Right atrium auricular region (tissue), 2 donors: ENCODE data around the gene FFAR1. TPM values are rescaled to one million over a fixed set of nuclear protein-coding genes. Genes with fewer than 3 reads are reported as not detected.
"Not testable (repeated sequence)": the region's sequence is repeated elsewhere in the genome, so short reads cannot be mapped to it uniquely, and the experiment has no call there.

Experiments
- DNase-seq: peaks from one replicate; pipeline ENCODE4 v3.0.0-alpha.2; 2019; ENCODE audit warnings: low spot score
- H3K27ac ChIP-seq, 2 donors: fragments of 200-600 bp; sonication (generic); 1 replicate in 1 of 2; 2 replicates in 1 of 2; pipeline ENCODE4 v1.5.1; 2016 to 2019
- H3K27me3 ChIP-seq, 2 donors: fragments of 200-600 bp; sonication (generic); one replicate each; pipeline versions ENCODE4 v1.5.1 to v1.6.0; 2017 to 2019
- H3K36me3 ChIP-seq: fragments of 200-600 bp; sonication (generic); one replicate; pipeline ENCODE4 v1.5.1; 2016
- H3K4me1 ChIP-seq, 2 donors: fragments of 200-600 bp; sonication (generic); one replicate each; pipeline versions ENCODE4 v1.5.1 to v1.6.0; 2017 to 2019
- H3K4me3 ChIP-seq, 2 donors: fragments of 200-600 bp; sonication (generic); 1 replicate in 1 of 2; 2 replicates in 1 of 2; pipeline ENCODE4 v1.5.1; 2017 to 2019; ENCODE audit warnings: mild to moderate bottlenecking in 1 of 2, moderate library complexity in 1 of 2
- H3K9me3 ChIP-seq, 2 donors: fragments of 200-600 bp; sonication (generic); one replicate each; pipeline ENCODE4 v1.5.1; 2019
- CTCF ChIP-seq, 2 donors: fragments of 200-600 bp; sonication (generic); IDR thresholded peaks; one replicate each; pipeline ENCODE4 v1.5.1; 2019; ENCODE audit warnings: antibody characterized with exemption in 2 of 2
- total RNA-seq, 2 donors: library from RNA; depleted of rRNA; stranded (reverse); fragments of >200 nt; gene quantifications; one replicate each; pipeline ENCODE4 v1.1.0, GENCODE V29; 2016

The FFAR1 gene
- total RNA-seq, 2 donors from 2014 or later = not detected

GRCh38 chr19:35354898-35355297 lies 7.2 kb downstream of the FFAR1 start:
- TF ChIP-seq CTCF (IDR thresholded peaks at IDR 0.05) = no peak
- no peaks in the 10 kb centered on the region for H3K36me3 ChIP-seq
- no peaks in the 10 kb centered on the region for H3K27me3 ChIP-seq
- peaks cover 0 to 6% of the 10 kb centered on the region in 2 donors for H3K4me1 ChIP-seq
- DNase-seq = no peak
- H3K4me3 ChIP-seq = no peak overlapping the region
- H3K9me3 ChIP-seq = no peaks in the 10 kb centered on the region
- no peak overlapping the region for H3K27ac ChIP-seq

GRCh38 chr19:35355791-35356460 lies 8.2 kb downstream of the FFAR1 start:
- DNase-seq = no peak
- Histone ChIP-seq H3K9me3 (no peaks in the 10 kb centered on the region), H3K4me3 (no peak overlapping the region), H3K4me1 (peaks cover 0 to 6% of the 10 kb centered on the region in 2 donors), H3K27ac (no peak overlapping the region), H3K36me3 (no peaks in the 10 kb centered on the region), H3K27me3 (no peaks in the 10 kb centered on the region)
- no peak for TF ChIP-seq CTCF (IDR thresholded peaks at IDR 0.05)

DNA sequence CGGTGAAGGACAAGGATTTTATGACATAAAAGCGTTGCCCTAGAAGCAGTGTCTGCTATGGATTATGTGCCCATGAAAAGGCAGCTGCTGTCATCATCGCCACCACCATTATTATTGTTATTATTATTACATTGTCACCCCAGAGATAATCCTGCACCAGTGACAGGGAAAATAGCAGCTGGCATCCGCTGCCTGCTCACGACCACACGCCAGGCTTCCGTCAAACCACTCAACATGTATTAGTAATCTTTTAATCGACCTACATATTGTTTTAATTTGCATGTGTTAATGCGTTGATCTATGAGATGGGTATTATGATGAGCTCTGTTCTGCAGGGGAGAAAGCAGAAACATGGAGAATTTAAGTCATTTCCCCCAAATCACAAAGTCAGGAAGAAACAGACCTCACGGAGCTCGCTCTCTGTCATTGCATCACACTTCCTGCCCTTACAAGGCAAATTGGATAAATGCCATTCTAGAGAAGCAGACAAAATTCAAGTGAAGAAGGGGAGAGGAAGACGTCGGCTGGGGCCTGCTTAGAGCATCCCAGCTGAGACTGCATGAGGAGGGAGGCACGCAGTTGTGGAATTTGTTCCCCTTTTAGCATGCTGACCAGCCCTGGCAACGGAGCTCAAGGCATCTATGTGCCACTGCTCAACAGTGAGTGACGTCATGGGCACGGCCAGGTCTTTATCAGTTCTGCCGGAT lies 10.3 kb downstream of the FFAR1 start, which contains the start of gene FFAR3:
Gene FFAR3, plus strand, starts transcription at position 594 of the 707 bp plus-strand sequence. CDS start 431 bp downstream, outside the sequence.
- Histone ChIP-seq H3K9me3 (no peaks in the 10 kb centered on the region), H3K4me1 (peaks cover 0 to 6% of the 10 kb centered on the region in 2 donors), H3K27me3 (no peaks in the 10 kb centered on the region), H3K4me3 (no peak within 1 kb of the TSS), H3K27ac (no peak within 1 kb of the TSS), H3K36me3 (no peaks in the 10 kb centered on the region)
- TF ChIP-seq CTCF (IDR thresholded peaks at IDR 0.05) = no peak
- DNase-seq = peak; percentile 66

- H3K4me3 ChIP-seq, DNase-seq, H3K27ac ChIP-seq, H3K36me3 ChIP-seq, H3K27me3 ChIP-seq, H3K4me1 ChIP-seq, H3K9me3 ChIP-seq: not testable (repeated sequence)
Observed at GRCh38 chr19:35358834-35359233, 11.1 kb downstream of the FFAR1 start.

DNA sequence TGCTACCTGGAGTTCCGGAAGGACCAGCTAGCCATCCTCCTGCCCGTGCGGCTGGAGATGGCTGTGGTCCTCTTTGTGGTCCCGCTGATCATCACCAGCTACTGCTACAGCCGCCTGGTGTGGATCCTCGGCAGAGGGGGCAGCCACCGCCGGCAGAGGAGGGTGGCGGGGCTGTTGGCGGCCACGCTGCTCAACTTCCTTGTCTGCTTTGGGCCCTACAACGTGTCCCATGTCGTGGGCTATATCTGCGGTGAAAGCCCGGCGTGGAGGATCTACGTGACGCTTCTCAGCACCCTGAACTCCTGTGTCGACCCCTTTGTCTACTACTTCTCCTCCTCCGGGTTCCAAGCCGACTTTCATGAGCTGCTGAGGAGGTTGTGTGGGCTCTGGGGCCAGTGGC lies 11.7 kb downstream of the FFAR1 start:
- DNase-seq, H3K27me3 ChIP-seq, H3K36me3 ChIP-seq, H3K9me3 ChIP-seq, H3K27ac ChIP-seq, H3K4me3 ChIP-seq, H3K4me1 ChIP-seq: not testable (repeated sequence)

DNA sequence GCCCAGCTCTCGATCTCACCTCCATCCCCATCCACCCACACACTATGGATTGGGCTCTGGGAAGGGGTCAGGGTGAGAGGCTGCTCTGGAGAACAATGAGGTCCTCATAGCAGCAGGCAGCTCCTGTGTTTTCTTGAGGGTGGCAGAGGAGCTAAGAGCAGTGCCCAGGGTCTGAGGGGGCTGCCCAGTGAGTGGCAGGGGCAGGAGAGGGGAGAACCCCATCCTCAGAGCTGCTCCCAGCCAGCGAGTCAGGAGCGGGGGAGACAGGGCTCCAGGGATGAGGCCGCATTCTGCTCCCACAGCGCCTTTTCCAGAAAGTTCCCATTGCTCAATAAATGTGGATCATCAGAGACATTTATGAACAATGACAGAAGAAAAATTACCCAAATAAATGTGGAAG lies 12.4 kb downstream of the FFAR1 start:
- DNase-seq, H3K36me3 ChIP-seq, H3K4me1 ChIP-seq: not testable (repeated sequence)

DNA sequence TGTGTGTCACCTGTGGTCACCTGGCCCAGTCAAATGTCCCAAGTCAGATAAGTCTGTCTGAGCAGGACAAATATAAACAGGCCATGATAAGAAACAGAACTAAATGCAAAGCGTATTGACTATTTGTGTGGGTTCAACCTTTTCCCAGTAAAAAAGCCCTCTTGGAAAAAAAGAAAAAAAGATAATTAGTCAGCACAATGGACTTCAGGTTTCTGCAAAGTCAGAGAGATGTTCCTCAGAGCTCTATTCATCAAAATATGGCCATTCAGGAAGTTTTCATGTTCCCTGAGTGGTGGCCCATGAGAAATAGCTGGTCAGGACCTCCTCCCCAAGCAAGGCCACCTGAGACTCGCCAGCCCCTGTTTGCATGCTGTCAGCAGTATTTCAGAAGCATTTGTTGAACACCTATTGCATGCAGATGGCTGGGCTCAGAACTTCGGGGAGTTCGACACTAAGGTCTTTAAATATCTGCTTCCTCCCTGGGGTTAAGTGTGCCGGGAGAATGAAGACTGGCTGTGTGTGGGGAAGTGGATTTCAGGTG lies 13.2 kb downstream of the FFAR1 start:
- TF ChIP-seq CTCF (IDR thresholded peaks at IDR 0.05) = no peak
- DNase-seq = no peak
- peaks cover 0 to 6% of the 10 kb centered on the region in 2 donors for H3K4me1 ChIP-seq

More for the DNA sequence above, 12.4 kb downstream of the FFAR1 start:
- not testable (repeated sequence) for H3K4me3 ChIP-seq, H3K9me3 ChIP-seq, H3K27me3 ChIP-seq, H3K27ac ChIP-seq

More for the DNA sequence above, 13.2 kb downstream of the FFAR1 start:
- Histone ChIP-seq H3K4me3 (no peak overlapping the region), H3K36me3 (no peaks in the 10 kb centered on the region), H3K9me3 (no peaks in the 10 kb centered on the region), H3K27ac (no peak overlapping the region), H3K27me3 (no peaks in the 10 kb centered on the region)
